GM18507 (cell line): Measurements from ENCODE around the gene ICOS.
A peak's percentile ranks its signal among the peaks of the same experiment; 100 is the strongest.
"Not testable (repeated sequence)": the region's sequence is repeated elsewhere in the genome, so short reads cannot be mapped to it uniquely, and the experiment has no call there.

Experiments
- DNase-seq: peaks from one replicate; pipeline ENCODE4 v3.0.0; 2011; ENCODE audit warnings: low read depth; ENCODE audit not compliant: insufficient read length; ENCODE audit errors: extremely low spot score
- FAIRE-seq: peaks from 2 replicates; lab custom pipeline; 2011; peaks lifted over from hg19 to GRCh38; lab: Jason Lieb, UNC

The ICOS gene

GRCh38 chr2:203914546-203915182 is 21.9 kb upstream of the ICOS start:
- FAIRE-seq = no peak
- DNase-seq = no peak

GRCh38 chr2:203915256-203915655 is 21.3 kb upstream of the ICOS start:
- DNase-seq = no peak
- FAIRE-seq = no peak

GRCh38 chr2:203916756-203917155 is 19.8 kb upstream of the ICOS start:
- FAIRE-seq (no peak), DNase-seq (no peak)

GRCh38 chr2:203918264-203918663 is 18.3 kb upstream of the ICOS start:
- DNase-seq (no peak), FAIRE-seq (no peak)

- DNase-seq = no peak
- no peak for FAIRE-seq
Observed at GRCh38 chr2:203918839-203919238, 17.7 kb upstream of the ICOS start.

- DNase-seq (no peak), FAIRE-seq (no peak)
Observed at GRCh38 chr2:203925512-203926158, 10.9 kb upstream of the ICOS start.

- DNase-seq = no peak
- FAIRE-seq = peak; percentile 18
Observed at GRCh38 chr2:203928849-203929248, 7.7 kb upstream of the ICOS start.

- FAIRE-seq, DNase-seq: not testable (repeated sequence)
Observed at GRCh38 chr2:203931262-203931661, 5.3 kb upstream of the ICOS start.

GRCh38 chr2:203934041-203934492 is 2.5 kb upstream of the ICOS start:
- FAIRE-seq = no peak
- DNase-seq = no peak

- FAIRE-seq (no peak), DNase-seq (no peak)
Observed at GRCh38 chr2:203934711-203935438, 1.7 kb upstream of the ICOS start.

GRCh38 chr2:203935568-203935967 is 995 bp upstream of the ICOS start:
- DNase-seq (no peak), FAIRE-seq (no peak)

GRCh38 chr2:203936949-203937348 is 386 bp downstream of the ICOS start:
- DNase-seq (no peak), FAIRE-seq (no peak)

- no peak for DNase-seq
- no peak for FAIRE-seq
Observed at GRCh38 chr2:203937788-203938187, 1.2 kb downstream of the ICOS start.

GRCh38 chr2:203940039-203940438 is 3.5 kb downstream of the ICOS start:
- FAIRE-seq (no peak), DNase-seq (no peak)

- FAIRE-seq, DNase-seq: not testable (repeated sequence)
Observed at GRCh38 chr2:203943493-203944382, 7.2 kb downstream of the ICOS start.

- DNase-seq (no peak), FAIRE-seq (peak; percentile 62)
Observed at GRCh38 chr2:203948733-203949132, 12.2 kb downstream of the ICOS start.

GRCh38 chr2:203949228-203949627 is 12.7 kb downstream of the ICOS start:
- no peak for DNase-seq
- peak; percentile 15 for FAIRE-seq

- FAIRE-seq (peak; percentile 57), DNase-seq (no peak)
Observed at GRCh38 chr2:203951366-203951902, 14.9 kb downstream of the ICOS start.

- DNase-seq = no peak
- no peak for FAIRE-seq
Observed at GRCh38 chr2:203959265-203959664, 22.7 kb downstream of the ICOS start.
